NK-92 (cell line): Measurements from ENCODE around the gene PRKAG2.

Experiments used
- DNase-seq: peaks from one replicate; lab custom pipeline; 2025; ENCODE audit not compliant: unreplicated experiment; lab: John Stamatoyannopoulos, UW

Gene PRKAG2

DNA sequence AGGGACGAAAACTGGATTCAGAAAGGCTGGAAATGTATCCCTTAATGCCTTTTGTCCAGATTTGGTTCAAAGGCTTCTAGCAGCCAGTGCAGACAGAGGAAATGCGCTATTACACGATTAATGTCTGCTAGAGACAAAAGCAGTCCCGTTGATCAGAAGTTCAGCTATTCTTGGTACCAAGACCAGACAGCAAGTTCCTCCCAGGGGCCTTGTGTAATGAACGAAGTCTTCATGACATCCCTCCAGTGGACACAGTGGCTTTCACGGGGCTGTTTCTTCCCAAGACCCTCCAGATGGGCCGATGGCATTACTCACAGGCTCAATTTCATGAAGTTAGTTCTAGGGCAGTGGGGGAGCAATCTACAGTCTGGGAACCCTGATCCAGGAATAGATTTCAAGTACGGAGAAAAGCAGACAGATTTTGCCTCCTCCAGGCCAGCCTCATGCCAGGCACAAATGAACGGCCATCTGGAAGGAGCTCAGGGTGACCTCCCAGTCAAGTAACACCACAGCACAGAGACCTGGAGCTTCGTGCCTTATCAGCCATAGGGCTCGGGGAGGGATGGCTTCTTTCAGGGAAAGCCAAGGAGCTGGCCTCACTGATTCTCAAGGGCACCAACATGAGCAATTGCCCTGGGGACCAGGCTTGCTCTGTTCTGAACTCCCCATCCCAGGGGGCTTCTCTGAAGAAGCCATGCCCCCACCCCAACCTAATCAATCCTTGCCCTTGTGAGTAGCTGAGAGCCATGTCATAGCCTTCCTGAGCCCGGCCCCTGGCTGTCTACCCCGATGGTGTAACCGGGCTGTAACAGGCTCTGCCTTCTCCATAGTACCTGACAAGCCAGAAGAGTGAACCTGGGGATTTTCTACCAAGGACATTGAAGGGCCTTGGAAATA lies 101.1 kb downstream of the PRKAG2 start:
- no peak for DNase-seq

DNA sequence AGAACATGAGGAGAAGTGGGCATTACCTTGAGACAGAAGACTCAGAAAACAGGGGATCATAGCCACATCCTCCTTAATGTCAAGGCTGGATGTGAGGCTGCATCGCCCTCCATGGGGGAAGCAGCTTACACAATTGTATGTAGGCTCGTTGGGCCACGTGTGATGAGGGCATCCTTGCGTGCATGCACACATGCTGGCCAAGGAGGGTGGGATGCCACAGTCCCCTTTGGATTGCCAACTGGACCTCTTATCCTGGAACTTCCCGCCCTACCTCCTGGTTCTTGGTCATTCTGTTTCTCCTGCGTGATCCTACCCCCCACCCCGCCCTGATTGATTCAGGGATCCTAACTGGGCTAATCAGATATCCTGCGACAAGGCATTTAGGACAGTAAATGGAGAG lies 102.0 kb downstream of the PRKAG2 start:
- DNase-seq: no peak

DNA sequence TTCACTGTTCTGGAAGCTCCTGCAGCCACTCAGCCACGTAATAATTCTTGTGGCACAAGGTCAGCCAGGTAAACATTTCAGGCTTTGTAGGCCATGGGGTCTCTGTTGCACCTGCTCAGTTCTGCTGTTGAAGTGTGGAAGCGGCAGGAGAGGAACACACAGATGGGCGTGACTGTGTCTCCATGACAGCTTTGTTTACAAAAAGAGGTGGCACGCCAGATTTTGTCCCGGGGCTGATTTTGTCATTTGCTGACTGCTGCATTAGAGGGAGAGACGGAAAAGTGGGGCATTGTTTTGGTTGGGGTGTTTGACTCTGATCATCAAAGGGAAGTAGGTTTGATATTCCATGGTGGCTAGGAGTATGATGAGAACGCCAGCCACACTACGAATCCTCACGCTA lies 103.1 kb downstream of the PRKAG2 start:
- no peak for DNase-seq

DNA sequence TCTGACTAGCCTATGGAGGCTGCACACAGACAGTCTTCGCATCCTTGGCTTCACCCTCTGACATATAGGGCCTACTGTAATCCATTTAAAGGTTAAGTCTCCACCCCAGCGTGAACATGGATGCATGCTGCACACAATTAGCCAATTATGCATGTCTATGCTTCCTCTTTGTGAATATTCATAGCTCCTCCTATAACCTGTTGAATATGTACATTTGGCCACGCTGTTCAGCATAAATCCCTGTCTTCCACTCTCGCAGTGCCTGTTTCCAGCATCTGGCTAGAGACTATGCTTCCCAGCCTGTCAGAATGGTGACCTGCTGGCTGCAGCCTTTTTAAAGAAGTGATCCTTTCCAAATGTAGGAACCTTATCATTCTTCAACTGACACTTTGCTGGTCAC lies 106.7 kb downstream of the PRKAG2 start:
- no peak for DNase-seq

DNA sequence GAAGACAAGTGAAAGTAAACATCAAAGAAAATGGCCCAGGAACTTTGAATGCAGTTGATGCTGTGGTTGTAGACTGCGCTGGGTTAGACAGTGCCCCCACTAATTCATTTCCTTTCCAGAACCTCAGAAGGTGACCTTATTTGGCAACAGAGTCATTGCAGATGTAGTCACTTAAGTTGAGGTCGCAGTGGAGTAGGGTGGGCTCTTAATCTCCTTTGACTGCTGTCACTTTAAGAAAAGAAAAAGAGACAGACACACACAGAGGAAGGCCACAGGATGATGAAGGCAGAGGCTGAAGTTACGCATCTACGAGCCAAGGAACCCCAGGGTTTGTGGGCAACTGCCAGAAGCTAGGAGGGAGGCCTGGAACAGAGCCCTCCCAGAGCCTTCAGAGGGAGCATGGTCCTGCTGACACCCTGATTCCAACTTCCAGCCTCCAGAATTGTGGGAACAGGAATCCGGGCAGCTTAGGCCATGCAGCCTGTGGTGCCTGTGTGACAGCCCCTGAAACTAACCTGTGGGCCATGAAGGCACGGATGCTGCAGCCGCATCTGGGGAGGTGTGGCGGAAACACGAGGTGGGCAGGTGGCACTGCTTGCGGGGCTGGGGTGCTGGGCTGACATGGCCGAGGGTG lies 107.6 kb downstream of the PRKAG2 start:
- DNase-seq: no peak

DNA sequence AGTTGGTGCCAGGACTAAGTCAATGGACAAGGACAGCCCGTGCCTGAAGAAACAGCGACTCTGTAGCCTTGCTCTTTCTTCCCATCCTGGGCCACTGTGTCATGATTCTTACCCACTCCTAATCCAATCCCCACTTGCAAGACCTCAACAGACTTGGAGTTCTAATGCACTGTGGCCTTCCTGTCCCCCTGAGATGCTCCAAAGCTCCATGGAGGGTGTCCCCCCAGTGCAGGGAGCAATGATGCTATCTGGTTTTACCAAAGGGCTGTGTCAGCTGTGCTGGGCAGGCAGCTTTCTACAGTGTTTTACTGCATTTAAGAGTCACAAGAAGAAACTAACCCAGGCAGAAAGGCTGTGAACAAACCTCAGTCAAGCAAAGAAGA lies 108.1 kb downstream of the PRKAG2 start:
- DNase-seq: no peak

DNA sequence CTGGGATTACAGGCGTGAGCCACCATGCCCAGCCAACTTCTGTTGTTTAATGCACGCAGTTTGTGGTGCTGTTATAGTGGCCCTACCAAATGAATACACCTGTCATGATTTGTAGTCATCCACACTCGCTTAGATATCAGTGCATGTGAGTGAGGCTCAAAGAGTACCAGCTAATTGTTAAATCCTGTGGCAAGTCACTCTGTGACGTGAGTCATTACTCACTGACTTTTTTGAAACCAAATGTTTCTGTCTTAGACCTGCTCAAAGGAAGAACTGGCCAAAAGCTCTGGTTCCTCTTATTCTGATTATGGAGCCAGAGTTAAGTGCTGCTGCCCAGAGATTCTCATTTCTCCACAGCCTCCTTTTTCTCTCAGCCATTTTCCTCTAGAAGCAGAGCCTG lies 109.4 kb downstream of the PRKAG2 start:
- no peak for DNase-seq

DNA sequence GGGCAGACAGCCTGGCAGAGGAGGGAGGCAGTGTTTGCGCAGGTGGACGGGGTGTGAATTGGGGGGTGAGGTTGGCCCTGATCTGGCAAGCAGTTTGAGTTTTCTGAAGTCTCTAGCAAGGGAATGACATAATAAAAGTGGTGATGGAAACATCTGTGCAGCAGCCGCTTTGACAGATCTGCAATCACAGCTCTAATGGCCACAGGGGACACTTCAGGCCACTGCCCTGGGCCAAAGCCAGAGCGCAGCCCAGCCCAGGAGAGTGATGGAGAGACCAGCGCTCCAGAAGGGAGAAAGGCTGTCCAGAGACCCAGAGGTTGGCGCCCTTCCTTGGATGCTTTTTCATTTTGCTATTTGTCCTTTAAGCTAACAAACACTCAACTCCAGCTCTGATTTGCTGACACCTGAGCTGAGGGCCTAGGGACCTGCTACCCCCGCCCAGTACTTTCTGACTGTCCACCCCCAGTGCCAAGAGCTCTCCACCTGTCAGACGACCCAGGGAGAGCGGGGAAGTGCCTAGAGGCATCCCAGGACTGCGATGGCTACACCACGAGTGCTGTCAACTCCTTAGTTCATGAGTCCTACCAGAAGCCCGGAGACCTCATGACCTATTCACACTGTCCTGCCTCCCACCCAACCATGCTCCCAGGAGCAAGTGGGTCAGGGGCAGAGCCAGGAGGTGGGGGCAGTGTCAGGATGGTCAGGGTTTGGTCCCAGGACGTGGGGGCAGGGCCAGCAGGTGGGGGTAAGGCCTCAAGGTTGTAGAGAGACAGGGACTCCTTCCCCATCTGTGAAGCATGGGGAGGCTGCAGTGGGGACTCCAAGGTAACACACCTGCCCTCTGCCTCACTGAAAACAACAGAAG lies 112.6 kb downstream of the PRKAG2 start:
- no peak for DNase-seq

DNA sequence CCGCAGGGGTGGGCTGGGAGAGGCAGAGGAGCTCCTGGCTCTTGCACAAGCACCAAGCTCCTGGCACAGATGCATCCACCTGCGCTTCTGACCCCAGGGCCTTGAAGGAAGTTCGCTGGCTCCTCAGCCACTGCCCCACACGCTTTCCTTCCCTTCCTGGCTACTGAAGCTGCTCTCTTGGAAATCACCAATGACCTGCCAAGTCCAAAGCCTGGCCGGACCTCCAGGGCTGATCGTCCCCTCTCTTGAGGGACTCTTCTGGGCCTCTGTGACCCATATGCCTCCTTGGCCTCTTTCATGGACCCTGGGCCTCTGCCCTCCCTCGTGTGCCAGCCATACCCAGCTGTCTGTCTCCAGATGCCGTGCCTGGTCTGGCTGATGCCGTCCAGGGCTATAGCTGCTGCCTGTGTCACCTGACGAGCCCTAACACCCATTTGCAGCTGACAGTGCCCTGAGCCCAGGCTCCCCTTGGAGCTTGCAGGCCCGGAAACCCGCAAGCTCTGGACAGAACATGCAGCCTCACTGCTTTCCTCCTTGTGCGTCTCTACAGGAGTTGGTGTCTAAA lies 113.4 kb downstream of the PRKAG2 start:
- DNase-seq: no peak

DNA sequence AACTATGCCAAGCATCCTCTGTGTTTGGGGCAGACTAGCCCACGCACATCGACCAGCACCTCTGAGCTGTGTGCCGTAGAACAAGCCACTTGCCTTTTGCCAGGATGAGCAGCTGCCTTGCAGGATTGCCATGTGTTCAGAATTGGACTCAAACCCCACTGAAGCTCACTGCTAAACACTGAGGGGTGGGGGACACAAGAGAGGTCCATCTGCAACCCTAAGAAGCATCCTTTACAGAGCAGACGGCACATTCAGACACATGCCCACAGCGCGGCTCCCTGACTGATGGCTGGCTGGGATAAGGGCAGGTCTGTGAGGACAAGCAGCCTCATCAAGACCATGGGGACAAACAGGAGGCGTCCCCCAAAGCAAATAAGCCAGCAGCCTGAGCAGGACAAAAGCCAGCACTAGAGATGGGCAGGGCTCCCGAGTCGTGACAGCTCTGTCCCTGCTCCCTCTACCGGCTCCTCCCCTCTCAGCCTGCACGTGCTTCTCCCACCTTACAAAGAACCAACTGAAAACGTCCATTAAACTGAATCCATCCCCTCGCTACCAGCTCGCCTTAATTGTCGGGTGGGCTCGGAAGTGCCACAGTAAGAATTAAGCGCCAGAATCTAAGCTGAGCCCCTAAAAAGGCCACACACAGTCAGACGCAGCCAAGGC lies 114.2 kb downstream of the PRKAG2 start:
- DNase-seq: no peak

DNA sequence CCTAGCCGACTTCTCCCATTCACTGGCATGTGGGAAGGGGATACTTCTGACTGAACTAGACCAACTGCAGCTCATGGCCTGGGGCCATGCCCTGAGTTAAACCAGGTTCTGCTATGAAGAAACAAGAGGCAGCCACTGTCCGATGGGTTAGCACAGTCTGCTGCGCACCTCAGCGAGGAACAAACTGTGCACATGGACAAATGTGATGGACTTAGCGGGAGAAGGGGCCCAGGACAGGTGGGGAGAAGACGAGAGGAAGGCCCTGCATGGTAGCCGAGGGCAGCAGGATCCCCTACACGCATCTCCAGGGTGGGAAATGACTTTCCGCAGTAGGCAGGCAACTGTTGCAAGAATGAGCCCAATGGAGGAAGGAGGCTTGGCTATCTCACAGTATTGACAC lies 115.0 kb downstream of the PRKAG2 start:
- no peak for DNase-seq

DNA sequence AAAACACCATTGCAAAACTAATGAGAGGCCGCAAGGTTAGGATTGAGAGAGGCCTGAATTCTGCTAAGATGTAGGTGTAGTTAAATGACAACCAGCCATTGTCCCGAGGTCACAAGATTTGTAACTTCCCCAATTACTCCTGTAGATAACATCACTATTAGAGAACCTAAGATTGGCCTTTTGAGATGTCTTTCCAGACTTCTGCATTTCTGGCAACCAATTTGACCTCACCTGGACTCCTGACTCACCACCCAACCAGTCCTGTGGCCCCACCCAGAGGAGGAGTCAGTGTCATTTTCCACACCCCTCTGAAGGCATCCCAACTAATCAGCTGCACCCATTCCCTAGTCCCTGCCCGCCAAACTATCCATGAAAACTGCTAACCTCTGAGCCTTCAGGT lies 115.7 kb downstream of the PRKAG2 start:
- DNase-seq: no peak

DNA sequence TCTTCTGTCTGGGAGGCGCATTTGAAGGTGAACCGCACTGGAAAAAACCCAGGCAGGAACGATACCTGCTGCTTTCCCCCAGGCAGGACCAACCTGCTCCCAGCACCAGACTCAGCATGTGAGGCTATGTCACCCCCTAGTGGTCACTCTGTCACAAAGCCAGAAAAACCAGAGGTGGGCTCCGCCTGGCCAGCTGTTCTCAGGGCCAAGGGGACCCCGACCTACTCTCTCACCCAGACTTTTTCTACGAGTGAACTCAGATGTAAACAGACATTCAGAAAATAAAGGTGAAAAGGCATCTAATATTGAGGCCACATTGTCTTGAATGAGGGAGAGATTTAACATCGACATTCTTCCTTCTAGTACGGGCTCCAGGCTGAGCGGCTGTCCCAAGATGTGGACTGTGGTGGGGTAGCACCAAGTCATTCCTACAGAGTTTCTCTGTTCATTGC lies 117.3 kb downstream of the PRKAG2 start:
- DNase-seq: no peak

DNA sequence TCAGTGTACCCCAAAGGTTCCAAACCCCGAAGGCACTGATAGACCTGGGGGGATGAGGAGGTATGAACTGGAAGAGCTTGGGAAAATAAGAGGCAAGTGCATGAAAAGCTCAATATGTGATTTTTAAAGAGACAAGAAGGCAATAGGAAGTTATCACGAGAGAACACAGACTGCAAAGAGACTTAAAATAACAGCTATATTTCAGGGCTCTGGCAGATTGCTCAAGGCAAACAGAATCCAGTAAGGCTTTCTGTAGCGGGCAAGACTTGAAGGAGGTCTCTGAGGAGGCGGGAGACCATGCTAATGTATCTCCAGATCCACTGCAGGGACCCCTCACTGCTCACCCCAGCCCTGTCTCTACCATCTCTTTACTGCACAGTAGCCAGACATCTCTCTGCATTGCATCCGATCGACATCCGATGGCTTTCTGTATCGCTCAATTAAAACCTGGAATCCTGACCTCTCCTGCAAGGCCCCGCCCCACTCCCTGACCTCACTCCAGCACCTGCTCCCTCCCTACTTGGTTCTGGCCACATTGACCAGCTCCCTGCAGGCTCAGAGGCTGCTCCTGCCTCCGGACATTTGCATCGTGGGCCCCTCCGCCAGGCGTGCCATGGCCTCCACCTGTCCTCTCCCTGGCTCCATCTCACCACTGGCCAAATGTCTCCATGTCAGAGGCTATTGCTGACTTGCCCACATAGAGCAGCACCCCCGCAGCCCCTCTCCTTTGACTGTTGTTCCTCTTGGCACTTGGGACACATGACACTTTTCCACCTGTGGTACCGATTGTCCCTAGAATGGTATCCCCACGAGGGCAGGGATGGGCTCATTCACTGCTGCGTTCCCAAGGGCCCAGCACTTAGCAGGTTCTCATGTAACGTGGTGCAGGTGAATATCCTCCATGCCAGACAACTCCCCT lies 118.0 kb downstream of the PRKAG2 start:
- no peak for DNase-seq

DNA sequence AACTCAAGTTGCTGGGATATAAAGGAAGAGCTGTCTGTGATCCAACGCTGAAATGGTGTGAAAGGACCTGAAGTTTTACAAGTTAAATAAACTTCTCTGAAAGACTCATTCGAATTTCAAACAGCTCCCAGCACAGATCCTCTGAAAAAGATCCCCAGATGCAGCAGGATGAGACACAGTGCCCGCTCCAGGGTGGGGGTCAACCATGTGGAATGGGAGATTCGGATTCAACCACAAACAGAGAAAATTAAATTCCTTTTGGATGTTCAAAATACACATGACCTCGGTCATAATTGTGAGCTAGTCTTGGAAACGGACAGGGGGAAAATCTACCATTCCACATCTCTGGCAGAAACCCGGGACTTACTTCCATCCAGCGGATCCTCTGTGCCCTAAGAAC lies 119.6 kb downstream of the PRKAG2 start:
- DNase-seq: no peak

DNA sequence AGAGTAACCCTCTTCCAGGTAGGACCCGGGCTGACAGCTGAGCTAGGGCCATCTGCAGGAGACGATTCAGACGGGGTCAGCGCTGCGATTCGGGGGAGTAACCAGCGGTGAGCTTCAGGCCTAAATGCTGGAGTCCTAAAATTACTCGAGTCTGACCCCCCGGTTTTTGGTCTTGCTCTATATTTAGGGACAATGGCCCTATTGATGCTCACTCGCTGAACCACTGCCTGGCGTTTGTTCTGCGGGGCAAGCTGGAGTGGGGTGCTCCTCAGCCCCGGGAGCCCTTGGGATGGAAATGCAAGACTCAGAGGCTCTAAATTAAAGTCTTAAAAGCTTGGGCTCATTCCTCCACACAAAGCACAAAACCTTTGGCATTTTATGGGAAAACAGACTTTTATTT lies 120.0 kb downstream of the PRKAG2 start:
- no peak for DNase-seq

DNA sequence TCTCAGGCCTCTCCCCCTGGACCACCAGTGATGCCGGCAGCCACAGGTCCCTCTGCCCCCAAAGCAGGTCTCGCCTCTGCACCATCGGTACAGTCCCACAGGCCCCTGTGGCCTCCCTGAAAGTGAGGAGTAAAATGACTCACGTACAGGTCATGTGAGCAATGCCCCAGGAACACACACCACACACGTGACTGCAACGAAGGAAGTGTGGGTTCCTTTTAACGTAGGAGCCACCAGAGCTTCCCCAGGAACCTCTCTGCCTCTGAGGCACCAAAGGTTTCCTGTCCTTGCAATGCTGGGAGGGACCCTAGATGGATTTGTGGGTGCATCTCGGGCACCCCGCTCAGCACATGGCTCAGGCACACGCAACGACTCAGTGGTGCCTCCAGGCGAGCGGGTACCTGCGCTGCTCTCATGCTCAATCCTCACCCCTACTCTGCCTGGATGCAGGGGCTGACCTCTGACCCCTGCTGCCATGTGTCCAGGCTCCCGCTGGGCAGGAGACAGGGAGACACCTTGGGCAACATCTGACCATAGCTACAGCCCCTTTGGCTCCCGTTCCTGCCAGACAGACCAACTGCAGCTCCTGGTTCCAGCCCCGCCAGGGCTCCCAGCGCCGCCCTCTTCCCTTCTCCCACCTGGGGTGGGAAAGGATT lies 120.7 kb downstream of the PRKAG2 start:
- no peak for DNase-seq

DNA sequence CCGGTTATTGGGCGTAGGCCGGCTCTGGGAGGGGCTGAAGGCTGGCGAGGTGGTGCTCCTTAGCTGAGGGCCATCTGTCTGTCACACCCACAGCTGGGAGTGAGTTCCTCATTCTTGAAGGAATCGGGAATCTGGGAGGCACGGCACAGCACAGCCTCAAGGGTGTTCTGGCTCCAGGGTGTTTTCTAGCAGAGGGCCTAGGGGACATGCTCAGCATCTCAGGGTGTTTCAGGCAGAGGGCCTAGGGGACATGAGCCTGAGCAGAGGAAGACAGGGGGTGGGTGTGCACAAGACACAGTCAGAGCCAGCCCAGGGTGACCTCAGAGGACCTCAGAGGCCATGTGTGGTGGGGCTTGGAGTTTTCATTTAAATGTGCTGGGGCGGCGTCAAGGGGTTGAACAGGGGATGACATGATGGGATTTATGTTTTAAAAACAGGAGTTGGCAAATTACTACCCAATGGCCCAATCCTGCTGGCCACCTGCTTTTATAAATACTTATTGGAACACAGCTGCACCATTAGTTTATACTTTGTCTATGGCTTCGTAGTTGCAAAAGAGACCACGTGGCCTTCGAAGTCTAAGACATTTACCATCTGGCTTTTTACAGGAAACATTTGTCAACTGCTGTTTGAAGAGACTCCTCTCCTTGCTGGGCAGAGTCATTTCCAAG lies 121.6 kb downstream of the PRKAG2 start:
- no peak for DNase-seq

DNA sequence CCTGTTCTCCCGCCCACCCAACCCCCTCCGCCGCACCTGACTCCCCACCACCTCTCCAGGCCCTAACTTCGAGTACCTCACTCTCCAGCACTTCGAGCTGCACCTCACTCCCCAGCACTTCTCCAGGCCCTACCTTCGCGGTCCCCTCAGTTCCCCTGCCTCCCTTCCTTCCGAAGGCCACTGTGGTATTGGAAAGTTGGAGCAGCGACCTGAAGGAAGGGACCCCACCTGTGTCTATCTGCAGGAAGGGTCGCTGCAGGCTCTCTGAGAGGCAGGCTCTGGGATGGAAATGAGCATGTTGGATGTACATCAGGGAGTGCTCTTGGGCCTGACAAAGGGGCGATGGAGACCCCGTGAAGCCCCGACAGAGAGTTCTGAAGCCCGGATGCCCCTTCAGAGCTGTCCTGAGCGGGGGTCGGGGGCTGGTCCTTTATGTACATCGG lies 122.2 kb downstream of the PRKAG2 start:
- DNase-seq: no peak
